HepG2 (cell line): ENCODE data around the gene TFDP2. TPM values are rescaled to one million over a fixed set of nuclear protein-coding genes. Genes with fewer than 3 reads are reported as not detected.

Experiments used
- ADNP ChIP-seq: sonication (generic); formaldehyde crosslinking; IDR thresholded peaks from 2 replicates; pipeline ENCODE4 v1.4.0; 2020; ENCODE audit warnings: missing genetic modification reagents
- GATAD1 ChIP-seq: IDR thresholded peaks from 2 replicates; pipeline ENCODE4 v1.6.1; 2016; ENCODE audit warnings: missing genetic modification reagents, missing compliant biosample characterization
- HIC2 ChIP-seq: sonication (generic); formaldehyde crosslinking; IDR thresholded peaks from 2 replicates; pipeline ENCODE4 v1.9.0; 2022; ENCODE audit warnings: low read depth, missing genetic modification reagents
- HNF4G ChIP-seq, 2 experiments: sonication (generic) in 1 of 2; formaldehyde crosslinking in 1 of 2; IDR thresholded peaks; 2 replicates each; pipeline versions ENCODE4 v1.4.0 to v1.6.1; 2011 to 2020; ENCODE audit warnings: borderline replicate concordance in 2 of 2, low read depth in 2 of 2, mild to moderate bottlenecking in 2 of 2, low read length in 1 of 2, missing genetic modification reagents in 1 of 2, moderate library complexity in 1 of 2
- HOXD1 ChIP-seq: sonication (generic); formaldehyde crosslinking; IDR thresholded peaks from 2 replicates; pipeline ENCODE4 v1.5.0; 2020; ENCODE audit warnings: missing genetic modification reagents
- IRF2 ChIP-seq: IDR thresholded peaks from 2 replicates; pipeline ENCODE4 v1.6.1; 2018; ENCODE audit warnings: missing genetic modification reagents, missing compliant biosample characterization
- LBX2 ChIP-seq: sonication (generic); formaldehyde crosslinking; IDR thresholded peaks from 2 replicates; pipeline ENCODE4 v1.5.0; 2020; ENCODE audit warnings: missing genetic modification reagents, mild to moderate bottlenecking, borderline replicate concordance
- MAFF ChIP-seq: IDR thresholded peaks from 2 replicates; pipeline ENCODE4 v1.6.1; 2011; ENCODE audit warnings: low read depth, low read length, improper control_type of control experiment
- MAFK ChIP-seq, 2 experiments: IDR thresholded peaks in 1 of 2; conservative IDR thresholded peaks in 1 of 2; 2 replicates each; pipeline ENCODE4 v1.6.1; 2011; ENCODE audit warnings: improper control_type of control experiment in 2 of 2, low read length in 2 of 2
- SMARCE1 ChIP-seq: fragments of 450-650 bp; IDR thresholded peaks from 2 replicates; pipeline ENCODE4 v1.6.1; 2017; ENCODE audit warnings: borderline replicate concordance
- ZNF317 ChIP-seq: sonication (generic); formaldehyde crosslinking; IDR thresholded peaks from 2 replicates; pipeline ENCODE4 v1.5.0; 2020; ENCODE audit warnings: mild to moderate bottlenecking, missing genetic modification reagents
- ZNF350 ChIP-seq: sonication (generic); formaldehyde crosslinking; IDR thresholded peaks from 2 replicates; pipeline ENCODE4 v1.4.0; 2020; ENCODE audit warnings: mild to moderate bottlenecking, low read depth, missing genetic modification reagents, borderline replicate concordance
- ZNF569 ChIP-seq: sonication (generic); formaldehyde crosslinking; IDR thresholded peaks from 2 replicates; pipeline ENCODE4 v1.5.0; 2020; ENCODE audit warnings: mild to moderate bottlenecking, missing genetic modification reagents, moderate library complexity, borderline replicate concordance
- ZNF704 ChIP-seq: sonication (generic); formaldehyde crosslinking; IDR thresholded peaks from 2 replicates; pipeline ENCODE4 v1.8.1; 2023; ENCODE audit warnings: mild to moderate bottlenecking, inconsistent platforms, moderate library complexity, missing genetic modification reagents, borderline replicate concordance
- ZNF709 ChIP-seq: sonication (generic); formaldehyde crosslinking; IDR thresholded peaks from 2 replicates; pipeline ENCODE4 v1.5.0; 2020; ENCODE audit warnings: mild to moderate bottlenecking, missing genetic modification reagents
- ZNF883 ChIP-seq: sonication (generic); formaldehyde crosslinking; IDR thresholded peaks from 2 replicates; pipeline ENCODE4 v1.5.1; 2020; ENCODE audit warnings: mild to moderate bottlenecking, missing genetic modification reagents; ENCODE audit errors: not compliant biosample characterization
- polyA plus RNA-seq, 8 experiments: library from polyadenylated mRNA; depleted of rRNA in 3 of 8; stranded (reverse) in 7 of 8; unstranded in 1 of 8; fragments of >200 nt; fragmentation: Illumina TruSeq in 4 of 8; extraction: Trizol in 4 of 8; gene quantifications; 2 replicates each; pipeline versions ENCODE4 v1.2.1 to v1.2.3, GENCODE V29; 2011 to 2016; ENCODE audit warnings: low read depth in 4 of 8, missing spikeins in 1 of 8, mixed read lengths in 1 of 8; ENCODE audit not compliant: insufficient read depth in 1 of 8
- total RNA-seq, 5 experiments: library from RNA; depleted of rRNA; stranded (reverse); fragments of >200 nt; fragmentation: Illumina TruSeq; extraction: Trizol; gene quantifications; 2 replicates each; pipeline ENCODE4 v1.2.3, GENCODE V29; 2016; ENCODE audit warnings: low read depth in 1 of 5
- TF ChIP-seq, protein P1 (sequence below): IDR thresholded peaks from 2 replicates; pipeline ENCODE4 v1.6.1; 2016
- TF ChIP-seq, protein P2 (sequence below), 2 experiments: sonication (generic) in 1 of 2; formaldehyde crosslinking in 1 of 2; IDR thresholded peaks; 2 replicates each; pipeline versions ENCODE4 v1.6.1 to v1.9.0; 2014 to 2022; ENCODE audit warnings: antibody characterized with exemption in 1 of 2, borderline replicate concordance in 1 of 2, inconsistent platforms in 1 of 2, low read depth in 1 of 2, missing genetic modification reagents in 1 of 2

Gene TFDP2
- total and polyA plus RNA-seq, 2 of the 13 experiments (the other 11 are each of a cell fraction or from before 2014, with no cell fraction given), result 17.9 to 37.4 TPM

DNA sequence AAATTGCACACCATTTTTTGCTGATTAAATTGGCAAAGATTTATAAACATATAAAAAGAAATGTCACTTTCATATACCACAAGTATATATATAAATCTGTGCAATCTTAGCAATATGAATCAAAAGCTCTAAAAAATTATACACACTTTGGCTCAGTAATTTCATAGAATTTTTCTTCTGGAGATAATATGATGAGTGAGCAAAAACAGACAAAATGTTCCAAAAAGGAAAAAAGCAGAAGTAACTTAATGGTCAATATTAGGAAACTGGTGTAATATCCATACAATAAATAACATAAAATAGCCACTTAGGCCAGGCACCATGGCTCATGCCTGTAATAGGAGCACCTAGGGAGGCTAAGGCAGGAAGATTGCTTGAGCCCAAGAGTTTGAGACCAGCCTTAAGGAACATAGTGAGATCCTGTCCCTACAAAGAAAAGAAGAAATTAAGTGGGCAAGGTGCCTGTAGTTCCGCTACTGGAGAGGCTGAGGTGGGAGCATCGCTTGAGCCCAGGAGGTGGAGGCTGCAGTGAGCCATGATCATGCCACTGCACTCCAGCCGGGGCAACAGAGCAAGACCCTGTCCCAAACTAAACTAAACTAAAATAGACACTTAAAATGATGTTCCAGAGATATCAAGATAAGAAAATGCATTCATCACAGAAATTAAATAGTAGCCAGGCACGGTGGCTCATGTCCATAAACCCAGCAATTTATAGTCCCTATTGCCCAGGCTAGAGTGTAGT, 52.1 kb downstream of the TFDP2 start (continued):
- TF ChIP-seq HIC2 (CRISPR knock-in tag) (no peak), ZNF709 (CRISPR knock-in tag) (no peak), HNF4G (IDR thresholded peaks at IDR 0.05; ENCODE audit: borderline replicate concordance, low read depth, low read length) (no peak), HNF4G (CRISPR knock-in tag; IDR thresholded peaks at IDR 0.05; ENCODE audit: borderline replicate concordance, low read depth) (no peak), MAFF (peak; percentile 80; the same call in 1 of the 2 replicates), ADNP (CRISPR knock-in tag) (no peak), ZNF704 (CRISPR knock-in tag) (no peak), ZNF350 (CRISPR knock-in tag) (no peak), LBX2 (CRISPR knock-in tag) (no peak), MAFK (conservative IDR thresholded peaks at IDR 0.05 in 1 of 2, IDR thresholded peaks at IDR 0.05 in 1 of 2; ENCODE audit: low read length in 2 of 2) (peak; percentile 76 to 85), HOXD1 (CRISPR knock-in tag) (no peak), IRF2 (CRISPR knock-in tag) (no peak), ZNF569 (CRISPR knock-in tag) (no peak), GATAD1 (no peak), SMARCE1 (no peak), ZNF317 (CRISPR knock-in tag) (no peak), ZNF883 (CRISPR knock-in tag) (no peak)
- TF ChIP-seq, protein P1, sequence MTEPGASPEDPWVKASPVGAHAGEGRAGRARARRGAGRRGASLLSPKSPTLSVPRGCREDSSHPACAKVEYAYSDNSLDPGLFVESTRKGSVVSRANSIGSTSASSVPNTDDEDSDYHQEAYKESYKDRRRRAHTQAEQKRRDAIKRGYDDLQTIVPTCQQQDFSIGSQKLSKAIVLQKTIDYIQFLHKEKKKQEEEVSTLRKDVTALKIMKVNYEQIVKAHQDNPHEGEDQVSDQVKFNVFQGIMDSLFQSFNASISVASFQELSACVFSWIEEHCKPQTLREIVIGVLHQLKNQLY (CRISPR knock-in tag), result no peak
- TF ChIP-seq, protein P2, sequence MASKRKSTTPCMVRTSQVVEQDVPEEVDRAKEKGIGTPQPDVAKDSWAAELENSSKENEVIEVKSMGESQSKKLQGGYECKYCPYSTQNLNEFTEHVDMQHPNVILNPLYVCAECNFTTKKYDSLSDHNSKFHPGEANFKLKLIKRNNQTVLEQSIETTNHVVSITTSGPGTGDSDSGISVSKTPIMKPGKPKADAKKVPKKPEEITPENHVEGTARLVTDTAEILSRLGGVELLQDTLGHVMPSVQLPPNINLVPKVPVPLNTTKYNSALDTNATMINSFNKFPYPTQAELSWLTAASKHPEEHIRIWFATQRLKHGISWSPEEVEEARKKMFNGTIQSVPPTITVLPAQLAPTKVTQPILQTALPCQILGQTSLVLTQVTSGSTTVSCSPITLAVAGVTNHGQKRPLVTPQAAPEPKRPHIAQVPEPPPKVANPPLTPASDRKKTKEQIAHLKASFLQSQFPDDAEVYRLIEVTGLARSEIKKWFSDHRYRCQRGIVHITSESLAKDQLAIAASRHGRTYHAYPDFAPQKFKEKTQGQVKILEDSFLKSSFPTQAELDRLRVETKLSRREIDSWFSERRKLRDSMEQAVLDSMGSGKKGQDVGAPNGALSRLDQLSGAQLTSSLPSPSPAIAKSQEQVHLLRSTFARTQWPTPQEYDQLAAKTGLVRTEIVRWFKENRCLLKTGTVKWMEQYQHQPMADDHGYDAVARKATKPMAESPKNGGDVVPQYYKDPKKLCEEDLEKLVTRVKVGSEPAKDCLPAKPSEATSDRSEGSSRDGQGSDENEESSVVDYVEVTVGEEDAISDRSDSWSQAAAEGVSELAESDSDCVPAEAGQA (IDR thresholded peaks at IDR 0.05; ENCODE audit: low read depth), result no peak
- TF ChIP-seq, protein P2 (CRISPR knock-in tag; IDR thresholded peaks at IDR 0.05; ENCODE audit: borderline replicate concordance), result no peak
